HG03342 (cell line): Measurements from ENCODE around the gene PCDHGA11.
"Not testable (repeated sequence)": the region's sequence is repeated elsewhere in the genome, so short reads cannot be mapped to it uniquely, and the experiment has no call there.

Experiments
- ATAC-seq: cut with Tn5 transposase; IDR thresholded peaks from one replicate; pipeline ENCODE4 v1.9.1; 2021; ENCODE audit warnings: mild to moderate bottlenecking, moderate library complexity; ENCODE audit not compliant: unreplicated experiment

Gene PCDHGA11

GRCh38 chr5:141420855-141421488 is at the start of gene PCDHGA11:
Gene PCDHGA11 (plus strand): TSS chr5:141421051. CDS start chr5:141421228, 177 bp downstream.
- peak; percentile 52 for ATAC-seq

GRCh38 chr5:141371572-141372475 is 49.0 kb upstream of the PCDHGA11 start:
- no peak for ATAC-seq

- ATAC-seq: no peak
These were observed 47.1 kb upstream of the PCDHGA11 start, which contains the start of gene PCDHGA6 for GRCh38 chr5:141373673-141374317. Gene PCDHGA6 (plus strand): TSS chr5:141373891. CDS start chr5:141374084, 193 bp downstream.

- no peak for ATAC-seq
These were observed 46.2 kb upstream of the PCDHGA11 start for GRCh38 chr5:141374627-141375026.

GRCh38 chr5:141375444-141376155 is 45.3 kb upstream of the PCDHGA11 start:
- not testable (repeated sequence) for ATAC-seq

- ATAC-seq: no peak
These were observed 38.2 kb upstream of the PCDHGA11 start, which contains the start of gene PCDHGA7 for GRCh38 chr5:141382469-141383294. Gene PCDHGA7 (plus strand): TSS chr5:141382742. CDS start chr5:141382900, 158 bp downstream.

GRCh38 chr5:141383345-141383744 is 37.5 kb upstream of the PCDHGA11 start:
- ATAC-seq: no peak

- no peak for ATAC-seq
These were observed 36.2 kb upstream of the PCDHGA11 start for GRCh38 chr5:141384471-141385267.

GRCh38 chr5:141387557-141388311 is 33.1 kb upstream of the PCDHGA11 start, which contains the start of gene PCDHGB4:
Gene PCDHGB4 (plus strand): TSS chr5:141387698. CDS start chr5:141387885, 187 bp downstream.
- peak; percentile 74 for ATAC-seq

- no peak for ATAC-seq
These were observed 32.2 kb upstream of the PCDHGA11 start for GRCh38 chr5:141388661-141389060.

- ATAC-seq: no peak
These were observed 31.5 kb upstream of the PCDHGA11 start for GRCh38 chr5:141389153-141390042.

- no peak for ATAC-seq
These were observed 28.2 kb upstream of the PCDHGA11 start, which contains the start of gene PCDHGA8 for GRCh38 chr5:141392429-141393198. Gene PCDHGA8 (plus strand): TSS chr5:141392633. CDS start chr5:141392814, 181 bp downstream.

- ATAC-seq: no peak
These were observed 27.6 kb upstream of the PCDHGA11 start for GRCh38 chr5:141393267-141393666.

GRCh38 chr5:141394401-141395187 is 26.3 kb upstream of the PCDHGA11 start:
- not testable (repeated sequence) for ATAC-seq

GRCh38 chr5:141397756-141398551 is 22.9 kb upstream of the PCDHGA11 start, which contains the start of gene PCDHGB5:
Gene PCDHGB5 (plus strand): TSS chr5:141397947. CDS start chr5:141398128, 181 bp downstream.
- peak; percentile 90 for ATAC-seq
